GM18520 (cell line): ENCODE results near the gene THAP11.

Experiments used
- ATAC-seq: cut with Tn5 transposase; IDR thresholded peaks from one replicate; pipeline ENCODE4 v1.9.1; 2021; ENCODE audit not compliant: unreplicated experiment

The THAP11 gene

DNA sequence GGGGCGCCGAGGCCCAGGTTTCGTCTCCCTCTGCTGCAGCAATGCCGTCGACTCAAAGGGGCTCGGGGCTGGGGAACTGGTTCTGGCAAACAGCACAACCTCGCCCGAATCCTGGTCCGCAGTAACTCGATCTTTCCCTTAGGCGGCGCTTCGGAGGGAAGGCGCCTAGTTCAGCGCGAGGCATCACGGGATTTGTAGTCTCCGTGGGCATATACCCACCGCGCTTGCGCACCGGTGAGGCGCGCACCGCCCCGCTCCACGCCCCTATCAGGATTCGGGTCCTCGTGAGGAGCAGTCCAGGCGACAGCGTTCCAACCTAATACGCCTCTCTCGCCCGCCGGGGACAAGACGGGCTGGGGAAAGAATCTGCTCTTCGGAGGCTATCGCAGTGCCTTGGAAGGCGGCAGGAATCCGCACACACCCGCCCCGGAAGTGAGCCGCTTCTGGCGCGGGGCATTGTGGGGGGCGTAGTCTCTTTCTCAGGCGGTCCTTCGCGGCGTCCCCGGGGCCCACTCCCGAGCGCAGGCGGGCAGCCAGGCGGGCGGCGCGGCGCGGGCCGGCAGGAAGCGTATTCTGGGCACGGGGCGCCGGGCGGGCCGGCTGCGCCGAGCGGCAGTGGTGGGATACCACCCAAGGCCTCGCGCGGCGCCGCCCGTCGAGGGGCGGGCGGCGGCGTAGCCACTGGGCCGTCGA is at the start of gene THAP11:
TSS of gene THAP11 (plus strand) at position 505 of the 693 bp plus-strand sequence. CDS start 235 bp downstream, outside the sequence.
- peak; percentile 45 for ATAC-seq

DNA sequence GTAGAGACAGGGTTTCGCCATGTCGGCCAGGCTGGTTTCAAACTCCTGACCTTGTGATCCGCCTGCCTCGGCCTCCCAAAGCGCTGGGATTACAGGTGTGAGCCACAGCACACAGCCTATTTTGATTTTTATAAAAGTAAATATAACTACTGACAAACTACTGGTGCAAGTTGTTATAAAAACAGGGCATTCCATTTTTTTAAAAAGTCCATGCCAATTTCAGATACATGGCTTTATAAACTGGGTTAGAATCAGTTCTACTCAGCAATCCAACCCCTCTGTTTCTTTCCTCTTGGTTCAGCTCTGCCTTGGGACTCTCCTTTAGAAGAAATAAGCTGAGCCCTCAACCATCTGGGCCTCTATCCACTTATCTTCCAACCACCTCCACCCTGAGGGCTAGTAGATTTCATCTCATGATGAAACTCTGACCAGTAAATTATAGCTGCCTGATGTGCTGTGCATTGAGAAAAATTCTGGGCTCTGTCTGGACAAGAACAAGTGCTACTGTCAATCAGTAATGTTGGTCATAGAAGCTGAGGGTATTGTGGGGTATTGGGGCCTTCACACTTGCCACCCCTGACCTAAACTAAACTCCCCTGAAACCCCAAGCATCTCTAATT is 45.9 kb upstream of the THAP11 start:
- ATAC-seq: no peak

DNA sequence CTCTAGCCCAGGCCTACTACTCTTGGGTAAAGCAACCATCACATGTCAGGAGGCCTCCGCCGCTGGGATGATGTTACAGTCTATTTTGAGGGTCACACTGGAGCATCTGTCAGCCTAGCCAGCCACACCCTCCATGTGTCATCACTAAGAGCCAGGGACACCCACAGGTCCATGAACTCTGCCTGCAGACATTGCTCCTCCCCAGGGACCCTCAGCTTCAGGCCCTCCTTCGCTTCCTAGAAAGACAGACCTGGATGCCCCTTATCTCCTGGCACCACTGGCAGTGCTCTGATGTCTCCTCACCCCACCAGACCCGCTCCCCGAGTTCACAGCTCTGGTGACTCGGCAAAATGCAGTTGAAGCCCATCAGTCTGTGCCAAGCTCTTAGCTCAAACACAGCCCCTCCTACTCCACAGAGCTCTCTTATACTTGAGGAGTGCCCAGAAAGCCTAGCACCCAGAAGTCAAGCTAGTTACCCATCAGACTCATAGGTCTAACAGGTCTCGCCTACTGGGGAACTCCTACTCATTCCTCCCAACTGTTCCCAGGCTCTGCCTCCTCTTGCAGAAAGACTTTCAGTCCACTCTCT is 41.7 kb upstream of the THAP11 start:
- no peak for ATAC-seq

DNA sequence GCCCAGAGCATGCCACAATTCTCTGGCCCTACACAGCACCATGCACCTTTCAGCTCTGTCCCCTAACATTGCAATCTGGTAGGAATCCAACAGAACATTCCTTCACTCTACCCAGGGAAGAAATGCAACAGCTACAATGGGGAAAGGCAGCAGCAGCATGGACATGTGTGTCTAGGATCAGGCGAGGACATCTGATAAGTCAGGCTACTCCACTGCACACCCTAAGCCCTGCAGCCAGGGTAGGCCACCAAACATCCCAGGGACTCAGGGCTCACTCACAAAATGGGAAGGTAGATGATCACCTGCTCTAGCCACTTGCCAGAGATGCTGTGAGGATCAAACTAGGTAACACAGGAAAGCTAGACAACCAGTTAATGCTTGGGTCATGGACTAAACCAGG is 40.9 kb upstream of the THAP11 start:
- ATAC-seq: no peak

DNA sequence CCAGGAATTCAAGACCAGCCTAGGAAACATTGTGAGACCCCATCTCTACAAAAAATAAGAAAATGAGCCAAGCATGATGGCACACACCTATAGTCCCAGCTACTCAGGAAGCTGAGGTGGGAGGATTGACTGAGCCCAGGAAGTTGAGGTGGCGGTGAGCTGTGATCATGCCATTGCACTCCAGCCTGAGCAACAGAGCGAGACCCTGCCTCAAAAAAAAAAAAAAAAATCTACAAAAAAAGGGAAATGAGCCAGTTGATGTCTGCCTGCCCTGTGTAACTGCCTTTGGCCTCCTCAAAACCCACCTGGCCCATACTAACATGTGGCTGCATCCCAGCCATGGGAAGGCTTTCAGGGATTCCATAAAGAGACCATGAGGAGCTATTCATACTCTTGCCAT is 40.2 kb upstream of the THAP11 start:
- ATAC-seq: no peak

DNA sequence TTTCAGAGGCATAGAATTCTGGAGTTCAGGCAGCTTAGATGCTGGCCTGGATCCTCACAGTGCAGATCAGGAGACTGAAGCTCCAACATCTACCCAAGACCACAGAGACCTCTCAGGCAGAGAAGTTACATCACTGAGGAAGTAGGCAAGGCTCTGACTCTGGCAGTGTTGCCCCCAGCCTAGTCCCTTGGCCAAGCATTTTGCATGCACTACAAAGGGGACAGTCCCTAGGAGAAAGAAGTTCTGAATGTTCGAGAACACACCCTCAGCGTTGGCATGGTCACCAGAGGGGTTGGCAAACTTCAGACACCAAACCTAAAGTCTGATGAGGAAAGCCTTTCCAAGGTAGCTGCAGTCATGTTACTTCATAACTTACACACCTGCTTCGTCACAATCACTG is 38.2 kb upstream of the THAP11 start:
- no peak for ATAC-seq

DNA sequence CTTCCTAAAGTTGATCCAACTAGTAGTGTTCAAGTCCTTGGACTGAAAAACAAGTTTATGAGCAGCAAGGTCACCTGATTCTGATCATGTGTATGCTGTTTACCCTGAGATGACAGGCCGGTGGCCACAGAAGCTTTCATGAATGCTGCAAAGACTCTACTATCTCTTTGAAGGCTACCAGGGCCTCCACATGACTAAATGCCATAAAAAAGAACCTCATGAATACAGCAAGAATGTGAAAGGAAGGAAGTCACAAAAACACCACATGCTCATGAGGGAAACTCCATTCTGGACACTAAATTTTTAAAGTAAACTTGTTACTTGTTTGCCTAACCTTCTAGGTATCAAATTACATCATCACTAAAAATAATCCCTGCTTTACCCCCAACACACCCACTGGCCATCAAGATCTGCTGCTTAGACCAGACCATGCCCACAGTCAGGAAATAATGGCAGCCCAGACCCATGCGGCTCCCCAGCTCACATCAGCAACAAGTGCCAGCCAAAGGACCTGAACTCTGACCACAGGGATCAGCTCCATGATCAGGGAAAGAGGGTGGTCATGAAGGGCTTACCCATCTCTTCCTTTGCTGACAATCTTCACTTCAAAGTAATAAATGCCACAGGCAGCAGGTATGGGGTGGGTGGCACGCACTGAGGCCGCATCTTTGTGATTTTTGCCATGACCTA is 37.1 kb upstream of the THAP11 start:
- no peak for ATAC-seq

DNA sequence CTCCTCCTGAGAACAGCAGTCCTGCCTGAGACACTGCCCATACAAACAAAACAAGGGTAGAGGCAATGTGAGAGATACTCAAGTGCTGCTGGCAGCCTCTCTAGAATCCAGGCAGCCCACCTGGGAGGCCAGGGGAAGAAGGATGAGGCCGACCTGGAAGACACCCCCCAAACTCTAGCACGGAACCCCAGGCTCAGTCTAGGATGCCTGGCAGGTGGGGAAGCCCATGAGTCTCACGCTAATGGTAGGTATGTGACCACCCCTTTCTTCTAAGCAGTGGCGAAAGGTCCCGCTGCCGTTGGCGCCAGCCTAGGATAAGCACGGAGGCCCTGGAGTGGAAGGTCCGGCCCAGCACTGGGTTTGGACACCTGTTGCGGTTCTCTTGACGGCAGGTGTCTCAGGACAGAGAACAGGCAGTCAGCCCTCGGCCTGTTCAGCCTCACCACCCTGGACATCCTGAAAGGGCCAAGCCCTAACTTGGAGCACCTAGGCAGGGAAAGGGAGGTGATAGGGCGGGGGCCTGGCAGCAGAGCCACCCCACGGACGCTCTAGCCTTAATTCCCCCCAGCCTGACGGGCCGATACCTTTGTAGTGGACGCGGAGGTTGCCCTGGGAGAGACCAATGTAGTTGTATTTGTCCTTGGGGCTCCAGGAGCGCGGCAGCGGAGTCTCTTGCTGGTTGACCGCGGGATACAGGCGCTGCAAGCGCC is 36.2 kb upstream of the THAP11 start:
- no peak for ATAC-seq

DNA sequence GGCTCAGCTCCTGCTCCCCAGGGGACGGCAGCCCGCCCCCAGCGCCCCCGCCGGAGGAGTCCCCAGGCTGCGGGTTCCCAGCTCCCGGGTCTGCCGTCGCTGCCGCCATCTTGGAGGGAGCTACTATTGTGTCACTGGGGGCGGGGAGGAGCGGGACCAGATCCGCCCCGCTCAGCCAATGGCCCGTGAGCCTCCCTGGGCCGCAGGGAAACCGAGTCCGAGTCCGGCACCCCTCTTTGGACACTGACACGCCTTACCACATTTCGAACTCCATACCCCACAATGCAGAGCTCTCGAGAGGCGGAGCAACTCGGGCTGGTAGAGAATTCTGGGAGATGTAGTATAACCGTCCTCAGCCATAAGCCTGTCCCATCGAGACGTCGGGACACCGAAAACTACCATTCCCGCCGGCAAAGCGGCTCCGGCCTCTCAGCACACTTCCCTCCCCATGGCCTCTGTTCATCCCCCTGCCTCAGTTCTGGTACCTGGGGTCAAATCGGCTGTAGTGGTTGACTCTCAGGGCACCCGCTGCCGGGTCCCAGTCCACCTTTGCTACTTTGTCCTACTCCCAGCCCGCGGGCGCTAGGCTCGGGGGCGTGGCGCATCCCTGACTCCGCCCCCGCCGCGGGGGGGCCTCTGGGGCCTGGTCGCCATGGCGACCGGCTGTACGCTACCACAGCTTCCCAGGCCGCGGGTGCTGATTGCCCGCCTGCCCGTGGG is 35.5 kb upstream of the THAP11 start, which contains the start of the genes RANBP10 and TSNAXIP1:
TSS of gene RANBP10 (minus strand) at position 133 of the 720 bp plus-strand sequence. CDS start at position 109, 24 bp downstream.
TSS of gene TSNAXIP1 (plus strand) at position 462 of the 720 bp plus-strand sequence. CDS start 261 bp downstream, outside the sequence.
- ATAC-seq: peak; percentile 96

DNA sequence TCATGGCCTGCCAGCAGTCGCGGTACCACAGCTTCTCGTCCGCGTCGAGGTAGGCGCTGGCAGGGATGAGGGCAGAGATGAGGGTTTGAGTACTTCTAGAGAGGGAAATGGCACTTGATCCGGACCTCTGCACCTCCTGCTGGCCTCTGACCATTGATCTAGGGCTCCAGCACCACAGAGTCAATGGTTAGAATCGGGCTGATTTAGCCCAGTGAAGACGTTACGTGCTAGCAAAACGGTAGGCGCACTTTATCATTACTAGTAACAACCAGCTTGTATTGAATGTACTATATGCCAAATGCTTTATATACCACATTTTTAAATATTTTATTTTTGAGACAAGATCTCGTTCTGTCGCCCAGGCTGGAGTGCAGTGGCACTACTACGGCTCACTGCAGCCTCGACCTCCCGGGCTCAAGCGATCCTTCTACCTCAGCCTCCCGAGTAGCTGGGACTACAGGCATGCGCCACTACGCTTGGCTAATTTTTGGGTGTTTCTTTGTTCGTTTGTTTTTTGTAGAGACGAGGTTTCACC is 34.9 kb upstream of the THAP11 start:
- no peak for ATAC-seq

DNA sequence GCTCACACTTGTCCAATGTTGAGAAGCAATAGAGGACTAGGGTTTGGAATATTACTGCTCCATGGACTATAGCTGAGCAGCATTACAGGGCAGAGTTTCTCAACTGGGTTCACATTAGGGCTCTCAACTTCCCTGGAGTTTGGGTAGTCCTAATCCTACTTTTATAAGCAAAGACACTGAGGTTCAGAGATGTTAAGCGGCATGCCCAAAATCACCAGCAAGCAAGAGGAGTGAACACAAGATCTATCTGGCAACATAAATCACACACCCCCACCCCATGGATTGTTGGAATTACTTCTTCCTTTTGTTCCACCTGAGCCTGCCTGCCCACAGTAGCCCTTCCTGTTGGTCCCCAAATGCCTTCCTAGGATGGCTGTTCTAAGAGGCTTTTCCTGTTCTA is 30.2 kb upstream of the THAP11 start:
- no peak for ATAC-seq

DNA sequence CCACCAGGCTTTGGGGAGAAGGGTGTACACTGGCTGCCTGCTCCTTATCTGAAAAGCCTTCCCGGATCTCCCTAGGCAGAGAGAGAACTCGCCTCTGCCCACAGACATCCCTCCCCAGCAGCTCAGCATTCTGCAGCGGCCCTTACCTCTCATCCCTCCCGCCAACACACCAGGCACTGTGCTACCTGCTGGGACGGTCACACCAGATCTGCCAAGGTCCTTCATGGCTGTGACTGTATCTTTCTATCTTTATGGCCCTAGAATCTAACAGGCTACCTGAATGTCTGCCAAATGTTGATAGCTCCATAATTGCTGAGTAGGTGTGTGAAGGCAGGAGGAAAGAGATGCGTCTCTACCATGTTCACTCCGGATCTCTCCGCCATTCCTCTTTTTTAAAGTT is 27.6 kb upstream of the THAP11 start:
- ATAC-seq: no peak

DNA sequence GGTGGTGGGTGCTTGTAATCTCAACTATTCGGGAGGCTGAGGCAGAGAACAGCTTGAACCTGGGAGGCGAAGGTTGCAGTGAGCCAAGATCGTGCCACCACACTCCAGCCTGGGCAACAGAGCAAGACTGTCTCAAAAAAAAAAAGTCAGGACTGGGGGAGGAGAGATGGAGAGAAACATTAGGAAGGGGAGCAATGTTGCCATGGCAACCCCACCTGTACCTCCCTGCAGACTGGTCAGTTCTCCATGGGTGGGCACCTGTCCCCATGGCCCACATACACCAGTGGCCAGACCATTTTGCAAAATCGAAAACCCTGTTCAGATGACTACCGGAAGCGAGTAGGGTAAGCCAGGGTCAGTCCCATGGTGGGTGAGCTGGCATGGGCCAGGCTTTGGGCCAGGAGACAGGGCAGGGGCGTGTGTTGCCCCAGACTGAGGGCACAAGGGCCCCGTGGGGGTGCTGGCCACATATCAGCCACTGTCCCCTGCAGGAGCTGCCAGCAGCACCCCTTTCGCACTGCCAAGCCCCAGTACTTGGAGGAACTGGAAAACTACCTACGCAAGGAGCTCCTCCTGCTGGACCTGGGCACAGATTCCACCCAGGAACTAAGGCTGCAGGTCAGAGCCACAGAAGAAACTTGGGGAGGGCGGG is 21.4 kb upstream of the THAP11 start:
- no peak for ATAC-seq

DNA sequence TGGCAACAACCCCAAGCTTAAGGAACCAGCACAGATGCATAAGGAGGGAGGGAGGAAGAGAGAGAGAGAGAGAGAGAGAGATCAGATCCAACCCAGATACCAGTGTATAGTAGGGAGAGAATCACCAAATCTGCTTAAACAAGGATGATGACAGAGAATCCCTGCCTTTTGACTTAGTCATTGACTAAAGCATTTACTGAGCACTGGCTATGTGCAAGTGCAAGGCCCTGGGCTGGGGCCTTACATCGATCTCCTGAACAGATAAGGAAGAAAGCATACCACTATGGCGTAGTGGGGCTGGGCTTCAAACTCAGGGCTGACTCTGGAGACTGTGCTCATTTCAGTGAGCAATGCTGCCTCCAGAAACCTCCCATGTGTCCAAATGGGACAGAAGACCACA is 19.6 kb upstream of the THAP11 start:
- ATAC-seq: no peak

DNA sequence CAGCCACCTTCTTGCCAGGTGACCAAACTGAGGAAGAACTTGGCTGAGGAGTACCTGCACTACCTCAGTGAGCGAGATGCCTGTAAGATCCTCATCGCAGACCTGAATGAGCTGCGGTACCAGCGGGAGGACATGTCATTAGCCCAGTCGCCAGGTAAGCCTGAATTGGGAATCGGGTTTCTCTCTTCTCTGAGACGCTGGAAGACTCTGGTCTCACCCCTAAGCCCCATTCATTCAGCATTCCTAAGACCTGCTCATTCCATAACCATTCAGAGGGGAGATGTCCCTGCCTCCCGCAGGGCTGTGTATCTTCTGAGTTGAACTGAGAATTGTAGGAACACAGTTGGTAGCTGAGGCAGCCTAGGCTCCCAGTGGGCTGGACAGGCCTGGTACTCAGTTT is 17.0 kb upstream of the THAP11 start:
- no peak for ATAC-seq

DNA sequence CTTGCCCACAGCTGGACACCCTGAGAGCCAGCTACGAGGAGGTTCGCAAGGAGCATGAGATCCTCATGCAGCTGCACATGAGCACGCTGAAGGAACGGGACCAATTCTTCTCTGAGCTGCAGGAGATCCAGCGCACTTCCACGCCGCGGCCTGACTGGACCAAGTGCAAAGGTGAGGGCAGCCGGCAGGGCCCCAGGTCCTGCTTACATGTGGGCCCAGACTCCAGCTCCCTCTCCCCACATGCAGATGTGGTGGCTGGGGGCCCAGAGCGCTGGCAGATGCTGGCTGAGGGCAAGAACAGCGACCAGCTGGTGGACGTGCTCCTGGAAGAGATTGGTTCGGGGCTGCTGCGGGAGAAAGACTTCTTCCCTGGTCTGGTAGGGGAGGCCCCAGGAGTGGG is 16.2 kb upstream of the THAP11 start:
- ATAC-seq: no peak

DNA sequence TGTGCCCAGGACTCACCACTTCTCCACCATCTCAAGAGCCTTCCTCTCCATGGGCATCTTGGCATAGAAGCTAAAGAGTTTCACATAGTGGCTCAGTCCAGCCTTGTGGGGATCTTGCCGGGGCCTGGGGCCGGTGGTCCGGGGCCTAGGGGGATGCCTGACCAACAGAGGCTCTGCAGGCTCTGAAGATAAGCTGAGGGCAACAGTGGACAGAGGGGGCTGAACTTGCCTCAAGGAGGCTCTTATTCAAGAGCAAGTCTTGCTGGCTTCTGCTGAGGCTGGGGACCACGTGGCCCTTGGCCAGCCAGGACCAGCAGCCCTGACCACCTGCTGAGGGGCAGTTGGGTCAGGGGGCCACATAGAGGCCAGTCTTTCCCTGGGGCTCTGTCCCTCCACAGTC is 13.5 kb upstream of the THAP11 start:
- no peak for ATAC-seq

DNA sequence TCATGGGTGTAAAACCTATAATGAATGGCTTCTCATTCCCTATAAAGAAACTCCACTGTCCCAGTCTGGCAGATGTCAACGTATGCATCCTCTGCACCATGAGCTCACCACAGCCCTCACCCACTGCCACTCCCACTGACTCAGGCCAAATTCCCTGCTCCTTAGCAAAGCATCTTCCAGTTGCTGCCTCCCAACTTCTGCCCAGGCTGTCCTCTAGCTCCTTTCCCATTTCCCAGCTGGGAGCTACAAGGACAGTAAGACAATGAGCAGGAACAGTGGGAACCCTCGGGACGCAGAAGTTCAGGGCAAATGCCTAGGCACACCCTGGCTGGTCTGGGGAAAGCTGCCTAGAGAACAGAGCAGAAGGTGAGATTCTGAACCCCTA is 9.1 kb upstream of the THAP11 start:
- ATAC-seq: no peak

DNA sequence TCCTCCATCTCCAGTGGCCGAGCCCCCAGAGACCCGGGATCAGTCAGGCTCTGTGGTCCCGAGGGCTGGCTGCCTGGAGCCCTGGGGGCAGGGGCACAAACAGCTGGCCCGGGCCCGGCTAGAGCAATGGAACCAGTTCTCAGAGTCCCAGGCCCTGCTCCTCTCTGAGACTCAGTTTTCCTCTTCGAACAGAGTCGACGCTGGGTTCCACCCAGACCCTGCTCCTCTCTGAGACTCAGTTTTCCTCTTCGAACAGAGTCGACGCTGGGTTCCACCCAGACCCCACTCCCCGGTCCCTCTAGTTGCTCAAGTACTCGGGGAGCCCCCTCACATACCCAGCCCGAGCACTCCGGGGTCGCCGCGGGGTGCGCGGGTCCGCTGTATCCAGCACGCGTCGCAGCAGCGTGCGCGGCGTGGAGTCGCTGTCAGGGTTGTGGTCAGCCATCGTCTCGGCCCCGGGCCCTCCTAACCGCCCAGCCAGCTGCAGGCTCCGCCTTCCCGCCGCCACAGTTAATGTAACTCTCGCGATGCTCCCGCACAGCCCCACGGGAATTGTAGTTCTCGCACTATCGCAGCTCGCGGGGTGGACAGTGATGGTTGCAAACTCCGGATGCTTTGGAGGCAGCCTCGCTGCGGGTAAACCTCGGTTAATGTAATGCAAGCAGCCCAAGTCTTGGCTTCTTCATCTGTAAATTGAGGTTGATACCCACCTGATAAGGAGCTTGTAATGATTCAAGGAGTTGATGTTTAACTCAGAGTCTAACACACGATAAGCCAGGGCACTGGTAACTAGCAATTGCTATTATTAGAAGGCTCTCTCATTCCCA is 8.5 kb upstream of the THAP11 start:
- ATAC-seq: peak; percentile 98
